Spleen (tissue), 7 donors: Measurements from ENCODE around the gene NUP58.

Experiments
- POLR2A ChIP-seq, 3 donors: fragments of 450-650 bp; IDR thresholded peaks; one replicate each; pipeline ENCODE4 v1.5.1; 2017; ENCODE audit warnings: antibody characterized with exemption in 3 of 3, mild to moderate bottlenecking in 1 of 3
- POLR2AphosphoS5 ChIP-seq, 3 donors: sonication (generic); formaldehyde crosslinking; IDR thresholded peaks; one replicate each; pipeline ENCODE4 v1.5.1; 2017; ENCODE audit warnings: antibody characterized with exemption in 3 of 3
- TF ChIP-seq, protein P1 (sequence below), 11 experiments: fragments of 200-600 bp in 7 of 11; fragments of 450-650 bp in 4 of 11; sonication (generic) in 4 of 11; IDR thresholded peaks in 8 of 11; conservative IDR thresholded peaks in 3 of 11; 1 replicate in 7 of 11; 2 replicates in 4 of 11; pipeline versions ENCODE4 v1.4.0 to v1.8.0; 2016 to 2021; ENCODE audit warnings: antibody characterized with exemption in 11 of 11, inconsistent platforms in 4 of 11, mild to moderate bottlenecking in 1 of 11
- donor health status: DM: no; HTN: no; CAD: no; lungs with moderate emphysema.
- donor health status: DM: no; HTN: no; CAD: no.
- donor health status: DM: no; HTN: no; CAD: no.

DNA sequence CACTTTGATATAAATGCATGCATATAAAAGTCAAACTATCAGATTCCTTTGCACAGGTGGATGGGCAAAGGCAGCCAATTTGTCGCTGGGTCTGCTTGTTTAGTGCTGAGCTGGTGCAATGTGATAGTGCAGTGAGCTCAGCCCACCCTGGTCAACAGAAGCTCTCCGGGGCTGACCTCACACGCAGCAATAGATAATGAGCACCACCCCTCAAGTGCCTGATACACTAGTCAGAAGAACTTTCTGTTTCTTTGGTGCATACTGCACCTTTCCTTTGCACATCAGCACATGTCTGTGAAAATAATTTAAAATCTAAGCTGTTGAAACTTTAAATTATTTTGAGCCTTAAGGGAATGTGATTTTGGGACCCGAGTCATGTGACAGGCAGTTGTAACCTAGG is 90.5 kb downstream of the NUP58 start:
- no peak for TF ChIP-seq POLR2A (IDR thresholded peaks at IDR 0.05)
- TF ChIP-seq, protein P1, sequence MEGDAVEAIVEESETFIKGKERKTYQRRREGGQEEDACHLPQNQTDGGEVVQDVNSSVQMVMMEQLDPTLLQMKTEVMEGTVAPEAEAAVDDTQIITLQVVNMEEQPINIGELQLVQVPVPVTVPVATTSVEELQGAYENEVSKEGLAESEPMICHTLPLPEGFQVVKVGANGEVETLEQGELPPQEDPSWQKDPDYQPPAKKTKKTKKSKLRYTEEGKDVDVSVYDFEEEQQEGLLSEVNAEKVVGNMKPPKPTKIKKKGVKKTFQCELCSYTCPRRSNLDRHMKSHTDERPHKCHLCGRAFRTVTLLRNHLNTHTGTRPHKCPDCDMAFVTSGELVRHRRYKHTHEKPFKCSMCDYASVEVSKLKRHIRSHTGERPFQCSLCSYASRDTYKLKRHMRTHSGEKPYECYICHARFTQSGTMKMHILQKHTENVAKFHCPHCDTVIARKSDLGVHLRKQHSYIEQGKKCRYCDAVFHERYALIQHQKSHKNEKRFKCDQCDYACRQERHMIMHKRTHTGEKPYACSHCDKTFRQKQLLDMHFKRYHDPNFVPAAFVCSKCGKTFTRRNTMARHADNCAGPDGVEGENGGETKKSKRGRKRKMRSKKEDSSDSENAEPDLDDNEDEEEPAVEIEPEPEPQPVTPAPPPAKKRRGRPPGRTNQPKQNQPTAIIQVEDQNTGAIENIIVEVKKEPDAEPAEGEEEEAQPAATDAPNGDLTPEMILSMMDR (IDR thresholded peaks at IDR 0.05 in 8 of 11, conservative IDR thresholded peaks at IDR 0.05 in 3 of 11), result no peak
- no peak for TF ChIP-seq POLR2AphosphoS5 (IDR thresholded peaks at IDR 0.05)
